MCF 10A (cell line): ENCODE results near the gene ZNF892. TPM values are rescaled to one million over a fixed set of nuclear protein-coding genes. Genes with fewer than 3 reads are reported as not detected.

Experiments
- BruUV-seq: library from RNA; stranded (reverse); fragments of 400-500 nt; replicated peaks from 2 replicates; lab custom pipeline; 2021; lab: Mats Ljungman, UMichigan
- CTCF ChIA-PET: fragments of 300-600 bp; sonication (Branson Sonifier 250); formaldehyde crosslinking; extraction: SDS; loops from one replicate; lab custom pipeline; 2021; ENCODE audit warnings: antibody characterized with exemption, inconsistent platforms; lab: Yijun Ruan, JAX
- POLR2A ChIA-PET: fragments of 300-600, 350-650 bp; sonication (Branson Sonifier 250); formaldehyde crosslinking; extraction: SDS; loops from one replicate; lab custom pipeline; 2020; ENCODE audit warnings: antibody characterized with exemption, inconsistent platforms; lab: Yijun Ruan, JAX
- DNase-seq: peaks from one replicate; pipeline ENCODE4 v3.0.0-alpha.2; 2018; ENCODE audit not compliant: unreplicated experiment
- H3K27ac Mint-ChIP-seq: one replicate; pipeline ENCODE4 v1.8.0; 2022; ENCODE audit warnings: mild to moderate bottlenecking, low read depth, mixed read lengths; ENCODE audit not compliant: unreplicated experiment
- H3K27me3 Mint-ChIP-seq: one replicate; pipeline ENCODE4 v1.8.0; 2022; ENCODE audit warnings: mixed read lengths; ENCODE audit not compliant: insufficient read depth, unreplicated experiment
- H3K36me3 Mint-ChIP-seq: one replicate; pipeline ENCODE4 v1.8.0; 2022; ENCODE audit warnings: mild to moderate bottlenecking, moderate library complexity, mixed read lengths; ENCODE audit not compliant: insufficient read depth, unreplicated experiment
- H3K4me1 Mint-ChIP-seq: one replicate; pipeline ENCODE4 v1.8.0; 2022; ENCODE audit warnings: mixed read lengths; ENCODE audit not compliant: insufficient read depth, unreplicated experiment
- H3K4me3 Mint-ChIP-seq: one replicate; pipeline ENCODE4 v1.8.0; 2022; ENCODE audit warnings: mild to moderate bottlenecking, moderate library complexity, mixed read lengths; ENCODE audit not compliant: unreplicated experiment
- H3K9me3 Mint-ChIP-seq: one replicate; pipeline ENCODE4 v1.8.0; 2022; ENCODE audit warnings: mixed read lengths; ENCODE audit not compliant: unreplicated experiment
- intact Hi-C: fragments of 100-400 bp; cut with micrococcal nuclease; formaldehyde crosslinking; loops from 2 replicates; pipeline ENCODE4 v1.14.1; 2022
- total RNA-seq: library from RNA; stranded (reverse); gene quantifications from 2 replicates; pipeline ENCODE4 v1.2.3, GENCODE V29; 2022
- TF ChIP-seq, protein P1 (sequence below): fragments of 200-600 bp; IDR thresholded peaks from one replicate; pipeline ENCODE4 v1.8.0; 2022; ENCODE audit warnings: antibody characterized with exemption, mild to moderate bottlenecking; ENCODE audit not compliant: unreplicated experiment

Gene ZNF892
- total RNA-seq, 1 experiment from 2014 or later: 10.3 TPM

DNA sequence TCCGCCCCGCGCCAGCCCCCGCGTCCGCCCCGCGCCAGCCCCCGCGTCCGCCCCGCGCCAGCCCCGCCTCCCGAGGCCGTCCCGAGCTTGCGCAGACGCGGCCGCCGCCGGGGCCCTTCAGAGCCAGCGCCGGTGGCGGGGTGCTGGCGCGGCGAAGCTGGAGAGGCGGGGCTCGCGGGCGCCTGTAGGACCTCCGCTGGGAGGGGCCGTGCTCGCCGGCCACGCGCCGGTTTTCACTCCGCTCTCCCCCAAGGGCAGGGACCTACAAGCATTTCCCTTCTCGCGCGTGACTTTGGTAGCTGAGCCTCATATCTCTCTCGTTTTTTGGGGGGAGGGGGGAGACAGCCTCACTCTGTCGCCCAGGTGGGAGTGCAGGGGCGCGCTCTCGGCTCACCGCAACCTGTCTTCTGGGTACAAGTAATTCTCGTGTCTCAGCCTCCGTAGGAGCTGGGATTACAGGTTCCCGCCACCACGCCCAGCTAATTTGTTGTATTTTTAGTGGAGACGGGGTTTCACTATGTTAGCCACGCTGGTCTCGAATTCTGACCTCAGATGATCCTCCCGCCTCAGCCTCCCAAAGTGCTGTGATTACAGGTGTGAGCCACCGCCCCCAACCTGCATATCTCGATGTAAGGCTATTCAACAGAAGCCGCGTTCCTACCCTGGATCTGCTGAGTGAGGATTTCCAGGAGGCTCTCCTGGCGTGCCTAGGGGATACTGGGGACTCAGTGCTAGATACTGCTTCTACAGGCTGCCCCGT is 47.5 kb upstream of the ZNF892 start, which contains the start of gene ZNF514:
TSS of gene ZNF514 (minus strand) at position 159 of the 760 bp plus-strand sequence. CDS start 6,595 bp downstream, outside the sequence.
- intact Hi-C loops: no loop called here
- Mint-ChIP-seq H3K27ac (peak within 1 kb of the TSS; percentile 63), H3K9me3 (no peaks in the 10 kb centered on the region), H3K36me3 (peaks cover 4% of the 10 kb centered on the region), H3K4me3 (peak within 1 kb of the TSS; percentile 71), H3K4me1 (peaks cover 6% of the 10 kb centered on the region), H3K27me3 (no peaks in the 10 kb centered on the region)
- POLR2A ChIA-PET: interaction anchor here (1.9 kb wide), 1 partner anchor 38 kb away, joined by 4 read pairs; the partner anchor contains the start of gene MRPS5
- peak; percentile 46 for DNase-seq
- no TSS peak for BruUV-seq
- TF ChIP-seq, protein P1, sequence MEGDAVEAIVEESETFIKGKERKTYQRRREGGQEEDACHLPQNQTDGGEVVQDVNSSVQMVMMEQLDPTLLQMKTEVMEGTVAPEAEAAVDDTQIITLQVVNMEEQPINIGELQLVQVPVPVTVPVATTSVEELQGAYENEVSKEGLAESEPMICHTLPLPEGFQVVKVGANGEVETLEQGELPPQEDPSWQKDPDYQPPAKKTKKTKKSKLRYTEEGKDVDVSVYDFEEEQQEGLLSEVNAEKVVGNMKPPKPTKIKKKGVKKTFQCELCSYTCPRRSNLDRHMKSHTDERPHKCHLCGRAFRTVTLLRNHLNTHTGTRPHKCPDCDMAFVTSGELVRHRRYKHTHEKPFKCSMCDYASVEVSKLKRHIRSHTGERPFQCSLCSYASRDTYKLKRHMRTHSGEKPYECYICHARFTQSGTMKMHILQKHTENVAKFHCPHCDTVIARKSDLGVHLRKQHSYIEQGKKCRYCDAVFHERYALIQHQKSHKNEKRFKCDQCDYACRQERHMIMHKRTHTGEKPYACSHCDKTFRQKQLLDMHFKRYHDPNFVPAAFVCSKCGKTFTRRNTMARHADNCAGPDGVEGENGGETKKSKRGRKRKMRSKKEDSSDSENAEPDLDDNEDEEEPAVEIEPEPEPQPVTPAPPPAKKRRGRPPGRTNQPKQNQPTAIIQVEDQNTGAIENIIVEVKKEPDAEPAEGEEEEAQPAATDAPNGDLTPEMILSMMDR: no peak
- CTCF ChIA-PET: interaction anchor here (0.6 to 1.3 kb wide), 3 partner anchors 10 to 1103 kb away, joined by 3 to 5 read pairs (median 4); no protein-coding TSS in a partner anchor

DNA sequence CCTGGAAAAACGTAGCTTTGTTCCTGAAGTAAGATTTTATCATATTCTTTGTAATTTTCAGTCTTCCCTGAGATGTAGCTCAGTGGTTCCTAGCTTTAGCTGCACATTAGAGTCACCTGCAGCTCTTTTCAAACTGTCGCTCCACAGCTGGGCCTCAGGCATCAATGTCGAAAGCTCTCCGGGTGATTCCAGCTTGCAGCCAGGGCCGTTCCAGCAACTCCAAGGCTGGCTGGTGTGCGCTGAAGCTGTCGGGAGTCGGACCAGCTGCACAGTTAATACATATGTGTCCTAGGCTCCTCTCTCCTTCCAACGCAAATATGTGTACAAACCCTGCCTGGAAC is 42.3 kb upstream of the ZNF892 start:
- TSS peak; percentile 85 for BruUV-seq
- ChIA-PET CTCF (interaction anchor here (0.6 to 2.5 kb wide), 6 partner anchors 44 to 565 kb away, joined by 3 to 20 read pairs (median 4); partner anchors contain the start of gene MRPS5), POLR2A (interaction anchor here (0.8 to 3.5 kb wide), 9 partner anchors 10 to 237 kb away, joined by 3 to 42 read pairs (median 5); partner anchors contain the start of genes FAHD2A, MRPS5 and ZNF892)
- Mint-ChIP-seq H3K36me3 (no peaks in the 10 kb centered on the region), H3K4me1 (peaks cover 21% of the 10 kb centered on the region), H3K27me3 (no peaks in the 10 kb centered on the region), H3K27ac (peak overlapping the region; percentile 98), H3K9me3 (no peaks in the 10 kb centered on the region), H3K4me3 (peak overlapping the region; percentile 100)
- no peak for DNase-seq
- TF ChIP-seq, protein P1: no peak
- intact Hi-C loops: loop anchor here (1.0 to 5.0 kb wide), 3 partner anchors 42 to 237 kb away; partner anchors contain the start of genes FAHD2A, MRPS5 and ZNF892

DNA sequence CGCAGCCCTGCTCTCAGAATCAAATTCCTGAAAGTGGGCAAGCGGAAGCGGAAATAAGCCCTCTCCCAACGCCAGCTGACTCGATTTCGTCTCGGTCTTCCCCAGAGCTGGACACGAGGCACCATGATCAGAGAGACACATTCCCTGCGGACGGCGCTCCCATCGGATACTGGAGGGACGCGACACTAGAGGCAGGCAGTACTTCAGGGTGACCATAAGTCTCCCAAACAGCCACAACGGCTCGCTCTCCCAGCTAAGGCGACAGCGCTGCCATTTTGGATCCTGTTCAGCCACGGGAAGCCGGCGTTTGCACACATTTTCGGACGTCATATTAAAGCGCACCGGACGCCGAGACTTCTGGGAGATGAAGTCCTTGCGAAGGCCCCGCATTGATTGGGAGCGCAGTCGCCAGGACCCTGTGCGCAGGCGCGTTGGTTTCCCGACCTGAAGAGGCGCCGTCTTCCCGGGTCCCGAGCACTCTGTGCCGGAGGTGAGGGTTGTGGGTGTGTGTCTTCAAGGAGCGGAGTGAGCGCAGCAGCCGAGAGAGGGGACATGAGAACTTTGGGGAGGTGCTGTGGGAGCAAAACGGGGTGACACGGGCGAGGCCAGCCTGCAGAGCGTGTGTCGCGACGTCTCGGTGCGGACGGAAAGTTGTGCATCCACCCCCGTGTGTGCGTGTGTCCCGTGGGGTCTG is 41.8 kb upstream of the ZNF892 start, which contains the start of gene ZNF2:
TSS of gene ZNF2 (plus strand) at position 439 of the 694 bp plus-strand sequence. CDS start 10,418 bp downstream, outside the sequence.
- no peaks in the 10 kb centered on the region for H3K27me3 Mint-ChIP-seq
- peak within 1 kb of the TSS; percentile 98 for H3K27ac Mint-ChIP-seq
- no TSS peak for BruUV-seq
- peak; percentile 99 for DNase-seq
- intact Hi-C loops: loop anchor here (1.0 to 5.0 kb wide), 3 partner anchors 42 to 237 kb away; partner anchors contain the start of genes FAHD2A, MRPS5 and ZNF892
- H3K4me3 Mint-ChIP-seq: peak within 1 kb of the TSS; percentile 100
- peaks cover 21% of the 10 kb centered on the region for H3K4me1 Mint-ChIP-seq
- ChIA-PET CTCF (interaction anchor here (0.6 to 2.5 kb wide), 7 partner anchors 20 to 564 kb away, joined by 3 to 20 read pairs (median 3); partner anchors contain the start of genes FAHD2A and MRPS5), POLR2A (interaction anchor here (0.6 to 3.5 kb wide), 11 partner anchors 8 to 237 kb away, joined by 3 to 42 read pairs (median 5); partner anchors contain the start of genes FAHD2A, MRPS5 and ZNF892)
- TF ChIP-seq, protein P1: no peak
- H3K36me3 Mint-ChIP-seq: no peaks in the 10 kb centered on the region
- H3K9me3 Mint-ChIP-seq: no peaks in the 10 kb centered on the region
